Renal cortex interstitium (tissue), 11 donors: ENCODE measurements around the gene DVL2. TPM values are rescaled to one million over a fixed set of nuclear protein-coding genes. Genes with fewer than 3 reads are reported as not detected.

Source experiments
- DNase-seq, 11 donors: peaks; one replicate each; pipeline ENCODE4 v3.0.0-alpha.2; 2013; ENCODE audit warnings: low read depth in 9 of 11, low spot score in 4 of 11; ENCODE audit errors: extremely low read depth in 1 of 11
- polyA plus RNA-seq, 3 donors: library from polyadenylated mRNA; unstranded; fragments of 120-200 nt; gene quantifications; one replicate each; pipeline ENCODE4 v1.2.1, GENCODE V29; 2013; ENCODE audit not compliant: insufficient read length in 3 of 3

DVL2 gene
- polyA plus RNA-seq, 3 donors: 49.8 to 66.7 (median 64.4) TPM

DNA sequence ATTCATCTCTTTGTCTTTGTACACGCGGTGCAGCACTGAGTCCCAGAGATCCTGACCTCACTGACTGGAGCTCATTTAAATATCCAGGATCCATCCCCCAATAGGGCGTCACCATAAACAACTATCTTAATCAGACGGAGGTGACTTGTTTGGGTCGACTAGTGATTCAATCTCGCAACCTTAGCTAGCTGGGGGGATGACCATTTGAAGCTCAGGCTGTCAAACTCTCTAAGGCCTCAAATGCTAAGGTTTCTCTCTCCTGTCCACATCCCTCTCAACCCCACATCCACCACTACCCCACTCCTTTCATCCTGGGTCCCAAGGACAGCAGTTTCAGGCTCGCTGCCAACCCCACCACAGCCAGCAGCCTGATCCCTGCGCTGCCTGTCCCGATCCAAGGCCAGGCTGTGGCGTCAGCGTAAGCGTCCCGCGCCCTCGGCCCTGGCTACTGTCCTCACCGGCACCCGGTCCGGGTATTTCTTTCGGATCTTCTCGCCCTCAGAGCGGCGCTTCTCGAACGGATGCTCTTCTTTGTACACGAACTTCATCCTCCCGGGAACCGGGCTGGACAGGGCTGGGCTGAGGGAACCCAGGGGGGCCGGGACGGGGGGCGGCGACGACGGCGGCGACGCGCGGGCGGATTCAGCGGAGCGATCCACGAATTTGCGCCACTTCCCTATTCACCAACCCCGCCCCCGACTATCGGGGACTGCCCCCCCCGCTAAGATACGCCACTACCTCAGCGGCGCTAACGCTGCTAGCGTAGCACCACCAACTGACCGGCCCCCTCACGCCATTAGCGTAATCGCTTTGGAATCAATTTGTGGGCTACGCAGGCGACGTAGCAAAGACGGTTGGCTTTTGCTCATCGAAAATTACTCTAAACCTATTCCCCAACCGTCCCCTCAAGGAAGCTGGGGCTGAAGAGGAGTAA is 7.7 kb upstream of the DVL2 start, which contains the start of gene GABARAP:
GABARAP (minus strand) TSS at position 667 of the 934 bp plus-strand sequence; CDS start at position 548, 119 bp downstream.
- DNase-seq: peak; percentile 84 to 98 (median 93)

DNA sequence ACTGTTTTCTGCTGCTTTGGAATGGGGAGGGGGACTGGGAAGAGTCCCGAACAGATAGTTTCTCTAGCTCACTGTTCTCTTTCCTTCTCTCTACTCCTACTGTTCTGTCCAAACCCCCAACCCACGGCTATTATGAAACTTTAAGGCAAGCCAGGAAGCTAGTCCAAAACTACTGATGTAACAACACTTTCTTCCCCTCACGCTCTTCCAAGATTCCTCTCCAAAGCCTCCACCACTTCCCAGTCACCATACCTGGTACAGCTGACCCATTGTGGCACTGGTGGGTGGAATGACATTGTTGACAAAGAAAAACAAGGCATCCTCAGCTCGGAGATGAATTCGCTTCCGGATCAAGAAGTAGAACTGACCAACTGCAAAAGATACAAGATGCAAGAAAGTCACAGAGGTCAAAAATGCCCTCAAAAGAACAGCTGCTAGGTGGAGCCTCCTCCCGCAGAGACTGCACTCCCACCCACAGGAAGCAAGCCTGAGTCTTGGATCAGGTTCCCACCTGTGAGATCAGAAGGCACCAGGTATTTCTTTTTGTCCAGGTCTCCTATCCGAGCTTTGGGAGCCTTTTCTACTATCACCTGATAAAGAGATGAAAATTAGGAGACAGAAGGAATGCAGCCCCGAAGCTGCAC is 6.9 kb upstream of the DVL2 start:
- no peak for DNase-seq

DNA sequence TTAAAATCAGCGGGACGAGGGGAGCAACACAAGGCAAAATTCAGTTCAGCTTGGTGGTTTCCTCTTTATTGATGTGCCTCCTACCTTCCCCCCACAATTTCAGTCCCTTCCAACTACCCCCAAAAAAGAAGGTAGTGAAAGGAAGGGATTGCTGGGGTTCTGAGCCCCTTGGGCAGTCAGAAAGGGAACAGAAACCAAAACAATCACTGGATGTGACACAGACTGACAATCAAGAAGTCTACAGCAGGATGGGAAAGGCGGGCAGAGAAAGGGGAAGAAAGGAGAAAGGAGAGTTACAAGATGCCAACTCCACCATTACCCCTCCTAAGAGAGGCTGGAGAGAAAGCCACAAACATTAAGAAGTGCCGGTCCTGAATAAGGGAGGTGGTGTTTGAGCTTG is 6.1 kb upstream of the DVL2 start:
- DNase-seq: no peak

DNA sequence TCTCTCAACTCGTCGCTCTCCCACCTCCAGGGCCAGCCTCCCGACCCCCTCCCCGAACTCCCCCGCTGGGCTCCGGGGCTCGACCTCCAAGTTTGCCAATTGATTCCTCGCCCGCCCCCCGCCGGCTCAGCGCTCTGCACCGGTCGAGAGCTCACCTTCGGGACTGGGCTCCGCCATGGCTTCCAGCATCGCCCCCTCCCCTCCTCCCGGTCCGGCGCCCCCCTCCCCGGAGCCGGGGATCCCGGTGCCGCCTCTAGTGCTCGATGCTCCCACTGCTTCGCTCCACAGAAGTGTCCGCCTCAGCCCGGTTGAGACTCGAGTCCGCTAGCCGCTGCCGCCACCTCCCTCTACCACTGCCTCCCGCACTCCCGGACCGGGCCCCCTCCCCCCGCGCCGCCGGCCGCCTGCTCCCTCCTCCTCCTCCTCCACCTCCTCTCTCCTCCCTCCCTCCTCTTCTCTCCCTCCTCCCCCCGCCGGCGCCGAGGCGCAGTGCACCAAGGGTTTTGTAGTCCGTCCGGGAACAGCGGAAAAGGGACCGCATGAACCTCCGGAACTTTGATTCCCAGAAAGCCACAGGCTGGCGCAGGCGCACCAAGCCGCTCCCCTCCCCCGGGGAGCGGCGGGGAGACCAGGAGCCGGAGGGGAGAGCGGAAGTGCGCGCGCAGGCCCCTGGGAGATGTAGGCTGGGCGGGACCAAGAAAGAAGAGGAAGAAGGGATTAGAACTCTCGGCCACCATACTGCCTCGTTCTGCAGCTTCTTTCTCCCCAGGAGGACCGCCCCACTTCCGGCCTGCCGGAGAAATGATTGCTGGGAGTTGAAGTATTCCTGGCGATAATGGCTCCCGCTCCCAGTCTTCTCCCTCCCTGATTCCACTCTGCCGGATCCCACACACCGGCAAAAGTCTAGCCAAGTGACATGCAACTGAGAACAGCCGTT is 5.0 kb upstream of the DVL2 start, which contains the start of gene PHF23:
PHF23 (minus strand) TSS at position 367 of the 937 bp plus-strand sequence; CDS start at position 189, 178 bp downstream.
- DNase-seq: peak; percentile 98 to 100 (median 99)

DNA sequence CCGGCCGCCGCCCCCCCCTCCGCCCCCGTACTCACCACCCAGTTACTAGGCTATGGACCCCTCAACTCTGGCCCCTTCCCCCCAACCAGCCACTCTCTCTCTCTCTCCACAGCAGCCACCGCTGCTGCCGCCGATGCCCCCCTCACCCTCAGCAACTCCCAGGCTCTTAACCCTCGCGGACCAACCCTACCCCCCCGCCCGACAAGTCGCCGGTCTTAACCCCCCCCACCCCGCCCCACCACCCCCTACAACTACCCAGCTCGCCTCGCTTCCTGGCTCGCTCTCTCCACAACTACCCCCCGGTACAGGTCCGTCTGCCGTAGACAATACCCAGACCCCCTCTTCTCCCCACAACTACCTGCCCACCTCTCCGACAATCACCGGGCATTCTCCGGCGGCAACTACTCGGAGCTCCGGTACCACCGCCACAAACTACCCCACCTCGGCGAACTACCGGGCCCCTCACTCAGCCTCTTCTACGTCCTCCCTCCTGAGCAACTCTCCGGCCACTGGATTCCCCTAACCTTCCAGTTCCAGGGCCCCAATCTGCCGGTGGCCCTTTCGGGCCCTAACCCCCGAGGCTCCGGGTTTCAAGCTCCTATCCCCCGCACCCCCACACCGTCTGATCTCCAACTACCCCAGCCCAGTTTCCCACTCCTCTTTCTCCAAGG is 4.2 kb upstream of the DVL2 start:
- DNase-seq: no peak

DNA sequence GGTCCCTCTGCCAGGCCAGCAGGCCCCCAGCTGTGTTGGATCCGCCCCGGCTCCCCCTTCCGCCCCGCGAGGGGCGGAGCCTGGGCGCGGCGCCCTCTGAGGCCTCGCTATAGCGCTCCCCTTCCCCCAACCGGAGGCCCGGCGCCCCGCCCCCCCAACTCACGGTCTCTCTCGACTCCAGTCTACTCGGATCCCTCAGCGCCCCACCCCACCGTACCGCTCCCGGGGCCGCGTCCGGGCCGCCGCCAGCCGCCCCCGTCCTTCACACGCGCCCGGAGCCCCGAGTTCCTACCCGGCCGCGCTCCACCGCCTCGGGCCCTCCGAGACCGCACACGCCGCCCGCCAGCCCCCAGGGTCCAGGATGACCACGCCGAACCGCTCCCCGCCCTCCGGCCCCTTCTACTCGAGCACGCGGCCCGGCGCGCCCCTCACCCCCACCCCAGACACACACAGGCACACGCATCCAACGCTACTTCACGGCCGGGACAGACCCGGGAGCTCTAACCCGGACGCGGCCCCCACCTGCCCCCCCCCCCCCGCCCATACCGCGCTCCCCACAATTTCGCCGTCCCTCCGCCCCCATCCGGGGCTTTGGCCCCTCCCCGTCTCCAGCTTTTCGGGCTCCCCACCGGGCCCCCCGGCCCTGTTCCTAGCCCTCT is 3.6 kb upstream of the DVL2 start:
- DNase-seq: no peak

DNA sequence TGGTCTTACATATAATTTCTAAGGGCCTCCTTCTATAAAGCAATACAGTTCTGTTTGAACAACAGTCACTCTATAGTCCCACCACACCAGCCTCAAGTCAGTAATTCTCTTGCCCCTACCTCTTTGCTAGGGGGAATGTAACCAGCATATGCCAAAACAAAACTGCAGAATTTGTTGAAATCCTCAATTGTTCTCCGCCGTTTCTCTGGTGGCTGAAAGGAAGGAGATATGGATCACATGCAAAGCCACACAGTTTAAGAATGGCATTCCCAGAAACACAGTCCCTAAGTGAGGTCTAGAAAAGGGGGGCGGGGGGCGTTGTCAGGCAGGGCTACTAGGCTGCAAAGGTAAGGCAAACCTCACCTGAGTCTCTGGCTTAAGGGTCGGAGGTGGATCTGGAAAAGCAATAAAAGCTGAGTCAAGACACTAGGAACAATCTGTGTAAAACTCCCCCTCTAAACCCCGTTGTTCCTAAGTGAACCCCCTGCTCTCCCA is 3.0 kb upstream of the DVL2 start:
- no peak for DNase-seq

DNA sequence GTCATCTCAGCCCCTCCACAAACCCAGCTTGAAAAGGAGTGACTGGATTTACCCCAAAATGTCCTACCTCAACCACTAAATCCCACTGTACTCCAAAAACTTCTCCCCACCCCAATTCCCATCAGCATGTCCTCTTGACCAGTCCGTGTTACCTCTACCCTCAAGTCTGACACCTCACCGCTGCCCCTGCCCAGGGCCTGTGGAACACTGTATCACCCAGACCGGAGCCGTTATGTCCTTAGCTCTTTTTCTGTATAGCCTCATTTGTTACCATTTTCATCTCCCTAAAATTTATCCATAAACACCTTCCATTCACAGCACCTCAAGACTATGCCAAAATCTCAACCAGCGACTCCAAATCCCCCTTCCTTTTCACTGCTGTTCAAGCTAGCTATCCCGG is 2.5 kb upstream of the DVL2 start:
- DNase-seq: no peak

DNA sequence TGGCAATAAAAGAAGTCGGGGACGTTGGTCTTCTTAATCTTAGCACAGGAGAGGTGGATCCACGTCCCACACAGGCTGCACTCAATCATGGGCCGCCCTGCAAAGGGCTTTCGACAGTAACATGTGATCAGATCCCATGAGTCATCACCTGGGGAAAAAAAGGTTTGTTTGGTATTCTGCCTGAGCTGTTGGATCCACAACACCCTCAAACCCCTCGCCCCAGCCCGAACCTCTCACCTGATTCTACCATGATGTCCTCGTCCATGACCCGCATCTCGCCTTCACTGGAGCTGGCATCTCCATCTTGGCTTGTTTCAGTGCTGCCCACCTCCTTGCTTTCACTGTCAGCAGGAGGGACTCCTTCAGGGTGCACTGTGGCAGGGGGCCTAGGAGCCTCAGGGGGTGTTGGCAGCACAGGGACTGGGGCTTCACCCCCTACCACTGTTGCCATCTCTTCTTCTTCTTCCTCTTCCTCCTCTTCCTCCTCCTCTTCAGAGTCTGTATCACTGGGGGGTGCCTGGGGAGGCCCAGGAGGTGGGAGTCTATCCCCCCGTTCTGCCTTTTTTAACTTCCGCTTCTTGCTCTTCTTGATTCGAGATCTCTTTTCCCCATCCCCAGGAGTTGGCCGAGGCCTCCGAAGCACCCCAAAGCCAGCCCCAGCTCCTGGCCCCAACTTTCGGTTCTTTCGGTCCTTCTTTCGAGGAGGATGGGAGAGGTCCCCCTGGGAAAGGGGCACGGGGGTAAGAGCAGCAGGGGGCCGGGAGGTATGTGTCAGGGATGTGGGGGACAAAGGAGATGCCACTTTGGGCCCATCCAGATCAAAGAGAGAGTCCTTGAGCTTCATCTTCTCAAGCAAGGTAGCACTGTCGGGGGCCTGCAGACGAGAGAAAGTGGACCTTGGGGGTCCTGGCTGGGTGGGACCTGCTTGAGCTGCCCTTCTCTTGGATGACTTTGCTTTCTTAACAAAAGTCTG is 1.7 kb upstream of the DVL2 start:
- no peak for DNase-seq

DNA sequence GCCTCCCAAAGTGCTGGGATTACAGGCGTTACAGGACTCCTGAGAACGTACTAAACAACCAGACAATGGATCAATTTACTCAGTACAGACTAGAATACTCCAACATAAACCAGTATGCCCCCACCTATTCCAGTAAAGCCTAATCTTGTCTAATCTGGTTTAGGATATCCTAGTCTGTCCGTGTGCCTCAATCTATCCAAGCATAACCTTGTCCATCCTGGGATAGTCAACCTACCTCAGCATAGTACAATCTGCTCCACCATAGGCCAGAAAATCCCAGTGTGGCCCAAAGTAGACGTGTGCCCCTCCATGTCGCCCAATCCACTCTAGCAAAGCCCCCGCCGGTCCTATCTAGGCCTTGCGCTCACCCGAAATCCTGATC is 625 bp downstream of the DVL2 start:
- DNase-seq: no peak

DNA sequence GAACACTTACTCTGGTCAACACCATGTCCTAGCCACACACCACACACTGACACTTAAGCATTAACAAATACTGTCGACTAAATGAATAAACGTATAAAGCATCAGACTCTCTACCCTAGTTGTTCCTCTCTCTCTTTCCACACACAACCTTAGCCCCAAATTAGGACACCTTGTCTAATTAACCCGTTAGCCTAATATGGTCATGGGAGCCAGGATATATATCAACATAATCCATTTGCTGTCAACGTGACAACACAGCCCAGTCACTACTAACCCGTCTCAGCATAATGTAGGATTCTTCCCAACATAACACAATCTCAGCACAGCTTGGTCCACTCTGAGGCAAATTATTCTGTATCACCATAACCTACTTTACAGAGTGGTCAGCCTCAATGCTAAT is 2.2 kb downstream of the DVL2 start:
- no peak for DNase-seq

DNA sequence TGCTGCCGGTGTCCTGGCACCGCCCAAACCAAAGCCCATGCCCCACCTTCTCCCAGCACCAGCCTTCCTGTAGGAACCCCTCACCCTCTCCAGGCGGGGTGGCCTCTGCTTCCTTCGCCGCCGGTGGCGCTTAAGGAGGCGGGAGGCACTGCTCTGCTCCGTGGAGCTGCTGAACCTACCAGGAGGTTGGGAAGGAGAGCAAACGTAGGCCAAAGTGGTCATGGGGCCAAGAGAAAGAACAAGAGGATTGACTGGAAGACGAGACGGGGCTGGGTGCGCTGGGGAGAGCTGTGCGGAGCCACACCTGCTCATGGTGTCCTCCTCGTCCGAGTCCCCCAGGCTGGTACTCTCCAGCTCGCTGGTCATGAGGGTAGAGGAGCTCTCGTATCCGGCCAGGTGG is 4.8 kb downstream of the DVL2 start:
- DNase-seq: no peak

DNA sequence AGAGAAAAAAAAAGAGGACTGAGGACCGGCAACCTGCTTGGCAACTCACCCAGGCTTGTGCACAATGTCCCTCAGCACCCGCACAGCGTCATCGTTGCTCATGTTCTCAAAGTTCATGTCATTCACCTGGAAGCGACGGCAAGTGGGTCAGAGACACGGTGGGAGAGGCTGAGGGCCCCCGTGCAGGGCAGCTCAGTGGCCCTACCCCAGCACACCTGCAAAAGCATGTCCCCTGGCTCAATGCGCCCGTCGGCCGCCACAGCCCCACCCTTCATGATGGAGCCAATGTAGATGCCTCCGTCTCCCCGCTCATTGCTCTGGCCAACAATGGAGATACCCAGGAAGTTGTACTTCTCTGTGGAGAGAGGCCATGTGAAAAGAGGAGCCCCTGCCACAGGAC is 5.4 kb downstream of the DVL2 start:
- no peak for DNase-seq

DNA sequence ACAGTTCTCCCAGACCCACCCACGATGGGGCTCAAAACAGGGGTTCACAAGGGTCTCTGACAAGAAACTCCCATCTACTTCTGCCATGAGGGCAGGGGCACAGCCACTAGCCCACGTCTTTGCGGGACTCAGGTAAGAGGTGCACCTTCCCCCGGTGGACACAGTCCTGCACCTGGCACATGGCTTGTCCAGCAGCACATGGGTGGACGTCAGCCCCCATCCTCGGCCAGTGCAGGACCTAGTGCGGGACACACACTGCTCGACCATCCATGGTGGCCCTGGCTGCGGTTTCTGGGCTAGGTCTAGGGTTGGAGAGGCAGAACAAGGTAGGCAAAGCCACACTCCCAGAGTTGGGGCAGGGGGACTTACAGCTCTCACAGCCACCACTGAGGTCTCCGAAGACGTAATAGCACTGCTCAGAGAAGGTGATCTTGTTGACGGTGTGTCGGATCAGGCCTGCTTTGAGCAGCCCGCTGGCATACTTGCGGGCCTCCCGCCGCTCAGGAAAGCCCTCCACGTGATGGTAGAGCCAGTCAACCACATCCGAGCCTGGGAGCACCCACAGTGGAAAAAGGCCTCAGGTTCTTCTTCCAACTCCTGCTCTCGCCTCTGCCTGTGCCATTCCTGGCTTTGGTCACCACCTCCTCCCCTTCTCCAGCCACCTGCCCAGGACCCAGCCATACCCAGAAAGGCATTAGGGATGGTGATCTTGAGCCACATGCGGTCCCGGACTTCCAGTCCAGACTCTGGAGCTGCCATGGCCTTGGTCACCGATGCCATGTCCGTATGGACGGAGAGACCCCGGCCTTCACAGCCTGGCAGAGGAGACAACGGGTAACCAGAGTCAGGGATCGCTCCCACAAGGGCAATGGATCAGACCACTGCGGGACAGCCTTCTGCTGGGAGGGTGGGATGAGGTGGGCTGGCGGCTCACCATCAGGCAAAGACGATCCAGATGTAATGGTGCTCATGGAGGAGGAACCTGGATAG is 7.3 kb downstream of the DVL2 start:
- no peak for DNase-seq

DNA sequence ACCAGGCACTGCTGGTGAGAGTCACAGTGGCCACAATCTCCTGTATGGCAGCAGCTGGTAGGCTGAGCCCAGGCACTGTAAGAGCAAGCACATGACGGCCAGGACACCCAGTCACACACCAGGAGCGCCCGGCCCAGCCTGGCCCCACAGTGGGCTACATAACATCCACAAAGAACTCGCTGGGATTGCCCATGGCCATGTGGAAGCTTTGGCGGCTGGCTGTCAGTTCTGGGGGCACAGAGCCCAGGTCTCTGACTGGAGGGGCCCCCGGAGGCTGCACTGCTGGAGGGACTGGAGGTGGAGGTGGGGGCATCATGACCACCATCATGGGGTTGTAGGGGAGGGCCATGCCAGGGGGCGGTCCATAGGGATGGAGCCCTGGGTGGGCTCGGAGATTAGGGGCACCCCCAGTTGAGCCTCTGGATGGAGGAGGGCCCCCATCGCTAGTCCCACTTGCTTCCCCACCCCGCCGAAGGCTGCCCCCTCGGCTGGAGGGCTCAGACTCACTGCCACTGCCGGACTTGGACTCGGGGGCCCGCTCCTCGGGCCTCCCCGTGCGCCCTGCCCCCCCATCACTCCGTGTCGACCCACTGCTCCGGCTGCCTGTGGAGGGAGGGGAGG is 8.5 kb downstream of the DVL2 start:
- no peak for DNase-seq
